HG02798 (cell line): ENCODE data around the gene TOMM70.
A peak's percentile ranks its signal among the peaks of the same experiment; 100 is the strongest.

Experiments used
- ATAC-seq: cut with Tn5 transposase; IDR thresholded peaks from one replicate; pipeline ENCODE4 v1.9.1; 2021; ENCODE audit warnings: mild to moderate bottlenecking; ENCODE audit not compliant: unreplicated experiment, poor library complexity

TOMM70 gene

DNA sequence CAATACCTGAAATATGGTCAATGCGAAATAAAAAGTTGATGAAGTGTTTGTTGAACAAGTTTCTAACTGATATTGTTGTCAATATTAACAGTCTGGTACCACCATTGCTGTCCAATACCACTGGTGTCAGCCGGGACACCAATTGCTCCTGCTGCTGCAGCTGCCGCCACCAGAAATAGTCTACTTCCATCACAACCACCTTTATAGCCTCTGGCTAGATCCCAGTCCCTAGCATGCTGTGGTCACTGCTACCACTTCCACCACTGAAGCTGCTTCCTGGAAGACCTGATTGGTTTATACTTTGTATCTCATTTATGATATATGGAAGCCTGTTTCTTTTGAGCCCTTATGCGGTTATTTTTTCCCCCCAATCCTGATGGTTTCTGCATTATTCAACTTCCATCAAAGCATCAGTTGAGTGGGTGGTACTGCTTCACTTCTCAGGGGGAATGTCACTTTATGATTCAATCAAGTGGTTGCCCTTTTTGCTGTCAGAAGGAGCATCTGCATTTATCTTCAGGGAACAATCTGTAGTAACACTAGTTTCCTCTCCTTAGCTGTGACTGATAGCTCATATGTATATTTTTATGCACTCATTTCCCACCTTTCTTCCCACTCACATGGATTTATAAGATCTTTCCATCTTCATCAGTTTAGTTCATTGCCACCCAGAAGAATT is 12.2 kb upstream of the TOMM70 start:
- no peak for ATAC-seq

DNA sequence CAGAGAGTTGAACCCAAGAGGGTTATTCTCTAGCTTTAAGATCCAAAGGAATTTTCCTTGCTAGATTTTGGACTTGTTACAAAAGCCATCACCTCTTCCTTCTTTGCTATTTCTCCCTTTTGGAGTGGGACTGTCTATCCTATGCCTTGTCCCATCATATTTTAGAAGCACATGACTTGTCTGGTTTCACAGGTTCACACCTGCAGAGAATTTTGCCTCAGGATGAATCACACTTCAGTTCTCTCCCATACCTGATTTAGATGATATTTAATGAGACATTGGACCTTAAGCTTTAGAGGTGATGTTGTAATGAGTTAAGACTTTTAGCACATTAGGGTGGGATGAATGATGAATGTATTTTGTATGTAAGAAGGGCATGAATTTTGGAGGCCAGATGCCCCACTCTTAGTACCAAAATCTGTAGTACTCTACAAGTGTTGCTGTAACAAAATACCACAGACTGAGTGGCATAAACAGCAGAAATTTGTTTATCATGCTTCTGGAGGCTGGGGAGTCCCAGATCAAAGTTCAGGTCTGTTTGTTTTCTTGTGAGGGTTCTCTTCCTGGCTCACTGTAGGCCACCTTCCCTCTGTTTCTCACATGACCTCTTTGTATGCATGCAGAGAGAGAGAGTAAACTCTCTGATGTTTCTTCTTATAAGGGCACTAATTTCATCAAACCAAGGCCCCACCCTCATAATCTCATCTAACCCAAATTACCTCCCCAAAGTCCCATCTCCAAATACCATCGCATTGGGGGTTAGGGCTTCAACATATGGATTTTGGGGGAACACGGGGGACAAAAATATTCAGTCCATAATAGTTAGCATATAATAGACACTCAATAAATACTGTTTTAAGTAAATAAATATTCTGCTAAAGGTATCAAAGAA is 10.4 kb upstream of the TOMM70 start:
- no peak for ATAC-seq

DNA sequence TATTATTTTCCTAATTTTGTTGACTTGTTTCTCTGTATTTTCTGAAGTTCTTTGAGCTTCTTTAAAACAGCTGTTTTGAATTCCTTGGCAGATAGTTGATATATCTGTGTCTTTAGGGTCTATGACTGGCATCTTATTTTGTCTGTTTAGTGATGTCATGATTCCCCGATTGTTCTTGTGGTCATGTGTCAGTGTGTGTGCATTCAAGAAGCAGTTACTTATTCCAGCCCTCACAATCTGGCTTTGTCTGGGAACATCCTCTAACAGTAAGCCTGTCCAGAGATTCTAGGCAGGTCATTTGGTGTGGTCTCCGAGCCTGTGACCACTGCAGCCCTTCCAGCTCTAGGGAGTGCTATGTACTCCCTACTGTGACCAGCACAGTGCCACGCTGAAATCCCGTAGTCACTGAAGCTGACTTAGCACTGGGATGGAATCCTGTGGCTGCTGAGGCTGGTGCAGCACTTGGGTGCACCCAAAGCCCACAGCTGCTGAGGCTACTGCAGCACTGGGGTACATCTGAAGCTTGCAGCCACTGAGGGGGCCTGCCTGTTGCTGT is 7.2 kb upstream of the TOMM70 start:
- no peak for ATAC-seq

DNA sequence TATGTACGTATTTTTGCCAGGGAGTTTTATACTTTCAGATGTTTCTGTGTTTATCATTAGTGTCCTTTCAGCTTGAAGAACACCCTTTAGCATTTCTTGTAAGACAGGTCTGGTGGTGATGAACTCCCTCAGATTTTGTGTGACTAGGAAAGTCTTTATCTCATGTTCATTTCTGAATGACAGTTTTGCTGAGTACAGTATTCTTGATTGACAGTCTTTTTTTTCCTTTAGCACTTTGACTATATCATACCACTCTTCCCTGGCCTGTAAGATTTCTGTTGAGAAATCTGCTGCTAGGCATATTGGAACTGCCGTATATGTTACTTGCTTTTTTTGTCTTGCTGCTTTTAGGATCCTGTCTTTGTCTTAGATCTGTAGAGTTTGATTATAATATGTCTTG is 6.3 kb upstream of the TOMM70 start:
- no peak for ATAC-seq

DNA sequence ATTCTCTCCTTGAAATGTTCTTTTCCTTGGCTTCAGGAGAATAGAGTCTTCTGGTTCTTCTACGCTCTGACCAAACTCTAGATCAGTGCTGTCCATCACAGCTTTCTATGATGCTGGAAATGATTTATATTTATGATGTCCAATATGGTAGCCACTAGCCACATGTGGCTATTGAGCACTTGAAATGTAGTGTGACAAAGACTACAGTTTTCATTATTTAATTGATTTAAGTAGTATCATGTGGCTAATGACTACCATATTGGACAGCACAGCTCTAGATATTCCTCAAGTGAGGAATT is 3.3 kb upstream of the TOMM70 start:
- no peak for ATAC-seq

DNA sequence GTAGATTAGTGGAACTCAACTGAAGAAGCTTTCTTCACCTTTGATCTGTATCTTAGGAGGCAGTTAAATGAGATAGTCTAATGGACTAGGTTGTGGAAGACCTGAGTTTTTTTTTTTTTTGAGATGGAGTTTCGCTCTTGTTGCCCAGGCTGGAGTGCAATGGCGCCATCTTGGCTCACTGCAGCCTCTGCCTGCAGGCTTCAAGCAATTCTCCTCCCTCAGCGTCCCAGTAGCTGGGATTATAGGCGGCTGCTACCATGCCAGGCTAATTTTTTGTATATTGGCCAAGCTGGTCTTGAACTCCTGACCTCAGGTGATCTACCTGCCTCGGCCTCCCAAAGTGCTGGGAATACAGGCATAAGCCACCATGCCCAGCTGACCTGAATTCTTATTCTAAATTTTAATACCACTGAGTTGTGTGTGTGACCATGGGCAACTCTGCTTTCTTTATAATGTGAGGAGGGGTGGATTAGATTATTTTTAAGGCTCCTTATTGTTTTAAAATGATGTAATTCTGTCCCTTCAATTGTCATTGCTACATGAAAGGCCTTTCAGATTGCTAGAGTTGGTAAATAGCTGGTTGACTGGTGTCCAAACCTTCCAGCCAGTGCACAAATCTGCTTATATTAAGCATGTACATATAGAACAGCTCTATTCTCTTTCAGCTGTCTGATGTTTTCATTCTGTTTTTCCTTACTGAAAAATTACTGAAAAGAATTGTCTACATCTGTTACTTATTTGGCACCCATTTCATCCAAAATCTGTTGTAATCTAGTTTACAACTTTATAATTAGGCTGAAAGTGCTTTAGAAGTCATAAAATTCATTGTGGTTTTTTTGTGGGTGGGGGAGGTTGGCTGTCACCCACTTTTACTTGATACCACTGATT is 2.7 kb upstream of the TOMM70 start:
- no peak for ATAC-seq

DNA sequence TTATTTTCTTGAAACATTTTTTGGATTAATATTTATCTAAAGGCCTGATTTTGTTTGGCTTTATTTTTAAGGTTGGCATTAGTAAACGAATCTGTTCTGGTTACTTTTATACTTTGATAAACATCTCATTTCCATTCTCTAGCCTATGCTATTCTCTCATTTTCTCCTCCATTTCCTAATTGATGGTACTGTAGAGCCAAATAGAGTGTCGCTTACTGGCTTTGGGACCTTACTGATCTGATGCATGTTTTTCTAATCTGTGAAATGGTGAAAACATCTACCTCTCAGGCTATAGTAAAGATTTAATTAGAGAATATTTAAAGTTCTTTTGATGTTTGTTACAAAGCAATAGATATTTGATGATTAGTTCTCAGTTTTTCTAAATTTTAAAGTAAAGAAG is 2.0 kb upstream of the TOMM70 start:
- ATAC-seq: no peak

DNA sequence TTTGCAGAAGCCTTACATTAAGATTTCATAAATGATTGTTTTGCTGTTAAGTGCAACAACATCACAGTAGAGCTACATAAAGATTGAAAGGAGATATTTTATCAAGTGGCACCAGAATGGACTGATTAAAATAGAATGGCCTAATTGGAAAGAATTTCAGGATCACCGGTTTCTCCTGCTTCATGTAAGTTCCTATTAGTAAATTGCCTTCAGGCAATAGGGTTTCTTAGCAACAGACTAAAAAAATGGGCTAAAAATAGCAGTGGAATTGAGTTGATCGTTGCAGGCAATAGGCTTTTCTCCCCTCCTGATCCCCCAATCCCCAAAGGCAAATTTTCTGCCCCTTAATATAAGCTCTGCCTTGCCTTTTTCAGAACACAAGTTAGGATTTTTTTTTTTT is 1.4 kb upstream of the TOMM70 start:
- ATAC-seq: no peak

DNA sequence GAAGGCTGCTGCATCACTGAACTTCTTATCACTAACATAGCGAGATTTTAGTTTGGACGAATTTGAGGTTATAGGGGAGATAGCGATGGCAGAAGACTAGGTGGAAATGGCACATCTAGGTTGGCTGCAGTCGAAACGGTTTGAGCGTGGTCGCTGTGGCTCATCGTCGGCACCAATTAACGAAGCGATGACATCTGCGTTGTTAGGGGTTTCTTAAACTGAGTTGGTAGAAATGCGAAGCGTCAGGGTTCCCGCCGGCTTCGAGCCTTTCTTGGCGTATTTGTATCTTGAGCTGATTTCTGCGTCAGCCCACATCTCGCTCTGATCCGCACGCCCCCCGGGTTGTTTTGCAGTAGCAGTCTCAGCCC is 769 bp upstream of the TOMM70 start:
- ATAC-seq: peak; percentile 12

DNA sequence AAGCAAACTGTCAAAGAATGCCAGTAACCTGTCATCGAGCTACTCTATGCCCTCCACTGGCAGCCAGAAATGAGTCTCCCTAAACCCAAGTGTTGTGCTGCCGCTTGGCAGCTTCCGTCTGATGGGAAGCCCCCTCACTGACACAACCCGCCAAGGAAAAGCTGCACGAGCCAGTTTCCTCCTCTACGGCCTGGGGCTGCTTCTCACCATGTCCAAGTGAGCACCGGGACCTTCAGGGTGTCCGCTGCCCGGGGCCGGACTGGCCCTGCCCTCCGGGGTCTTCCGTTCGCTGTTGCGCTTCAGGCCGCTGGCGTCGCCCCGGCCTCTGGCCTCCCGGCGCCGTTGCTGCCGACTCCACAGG is 490 bp downstream of the TOMM70 start:
- peak; percentile 14 for ATAC-seq

DNA sequence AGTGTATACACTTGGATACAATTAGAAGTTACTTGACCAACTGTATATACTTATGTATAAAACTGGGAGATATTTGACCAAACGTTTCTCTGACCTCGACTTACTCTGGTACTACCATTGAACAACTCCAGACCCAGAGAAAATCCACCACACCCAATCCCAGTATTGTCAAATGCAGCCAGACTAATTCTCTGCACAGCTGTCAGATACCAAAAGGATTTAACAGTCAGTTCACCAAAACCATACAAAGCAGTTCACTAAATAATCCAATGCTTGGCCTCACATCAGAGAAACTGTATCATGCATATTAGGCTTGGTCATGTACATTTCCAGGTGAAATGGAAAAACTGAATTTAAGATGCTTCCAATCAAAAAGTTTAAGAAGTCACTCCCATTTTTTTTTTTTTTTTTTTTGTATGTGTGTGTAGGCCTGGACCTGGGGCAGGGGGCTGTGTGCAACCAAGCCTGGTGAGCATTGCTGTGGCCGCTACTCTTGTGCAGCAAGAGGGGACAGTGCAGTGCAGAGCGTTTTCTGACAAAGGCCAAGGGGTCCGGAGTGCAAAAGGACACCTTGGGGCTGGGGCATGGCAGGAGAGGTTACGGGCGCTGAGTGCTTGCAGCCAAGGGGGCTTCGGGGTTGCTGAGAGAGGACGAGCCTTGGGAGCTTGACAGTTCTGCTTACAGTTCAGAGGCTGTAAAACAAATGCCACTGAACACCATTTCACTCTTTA is 1.4 kb downstream of the TOMM70 start:
- ATAC-seq: no peak

DNA sequence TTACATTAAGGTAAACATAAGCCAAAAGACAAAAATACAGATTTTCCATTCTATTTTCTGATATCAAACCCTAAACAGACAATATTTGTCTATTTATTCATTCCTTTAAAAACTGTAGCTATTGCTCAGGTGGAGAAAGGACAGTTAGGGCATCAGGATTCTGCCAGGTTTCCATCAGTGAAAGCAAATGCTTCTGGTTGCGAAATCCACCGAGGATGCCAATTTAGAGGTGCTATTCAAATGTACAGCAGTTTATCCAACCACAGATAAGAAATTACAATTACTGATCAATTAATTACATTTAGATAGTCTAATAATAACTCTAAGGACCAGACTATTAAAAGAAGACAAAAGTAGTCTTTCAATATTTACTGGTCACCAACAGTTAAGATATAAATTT is 3.9 kb downstream of the TOMM70 start:
- ATAC-seq: no peak

DNA sequence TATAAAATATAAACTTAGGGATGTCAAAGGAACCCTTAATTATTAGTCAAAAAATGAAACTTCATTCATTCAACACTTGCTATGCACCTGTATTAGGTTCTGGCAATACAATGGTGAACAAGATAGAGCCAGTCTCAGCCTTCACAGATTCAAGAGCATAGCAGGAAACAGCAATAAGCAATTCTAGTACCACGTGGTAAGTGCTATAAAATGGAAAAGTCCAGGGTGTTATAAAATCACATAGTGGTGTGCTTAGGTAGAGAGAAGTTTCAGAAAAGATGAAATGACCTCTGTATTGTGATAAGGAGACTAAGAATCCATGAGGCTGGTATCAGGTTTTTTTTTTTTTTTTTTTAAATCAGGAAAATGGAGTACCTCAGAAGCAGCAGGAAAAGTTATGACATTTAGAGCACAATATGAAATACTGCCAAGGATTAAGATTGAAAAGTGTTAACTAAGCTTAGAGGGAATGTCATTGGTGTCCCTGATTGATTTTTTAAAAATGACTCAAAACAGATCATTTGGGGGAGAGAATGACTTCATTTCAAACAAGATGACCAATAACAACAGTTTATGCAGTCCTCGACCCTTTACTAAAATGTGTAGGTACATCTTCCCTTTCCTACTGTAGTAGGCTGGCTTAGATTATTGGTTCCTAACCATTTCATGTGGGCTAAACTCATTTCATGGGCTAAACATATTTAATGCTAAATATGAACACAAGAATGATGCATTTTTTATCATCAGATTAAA is 5.0 kb downstream of the TOMM70 start:
- ATAC-seq: no peak

DNA sequence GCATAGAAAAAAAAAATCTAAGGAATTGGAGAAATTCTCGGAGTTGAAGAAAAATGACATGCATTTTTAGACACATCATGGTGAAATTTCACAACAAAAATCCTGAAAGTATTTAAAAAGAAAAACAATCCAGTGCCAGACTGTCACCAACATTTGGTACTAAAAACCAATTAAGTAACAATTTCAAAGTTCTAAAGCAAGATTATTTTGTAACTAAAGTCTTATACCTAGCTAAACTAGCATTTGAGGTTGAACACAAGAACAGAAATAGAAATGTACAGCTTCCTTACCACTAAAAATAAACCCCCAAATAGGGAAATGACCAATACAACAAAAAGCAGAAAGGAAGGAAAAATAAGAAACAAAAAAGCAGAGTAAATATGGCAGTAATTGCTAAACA is 11.9 kb downstream of the TOMM70 start:
- ATAC-seq: no peak

DNA sequence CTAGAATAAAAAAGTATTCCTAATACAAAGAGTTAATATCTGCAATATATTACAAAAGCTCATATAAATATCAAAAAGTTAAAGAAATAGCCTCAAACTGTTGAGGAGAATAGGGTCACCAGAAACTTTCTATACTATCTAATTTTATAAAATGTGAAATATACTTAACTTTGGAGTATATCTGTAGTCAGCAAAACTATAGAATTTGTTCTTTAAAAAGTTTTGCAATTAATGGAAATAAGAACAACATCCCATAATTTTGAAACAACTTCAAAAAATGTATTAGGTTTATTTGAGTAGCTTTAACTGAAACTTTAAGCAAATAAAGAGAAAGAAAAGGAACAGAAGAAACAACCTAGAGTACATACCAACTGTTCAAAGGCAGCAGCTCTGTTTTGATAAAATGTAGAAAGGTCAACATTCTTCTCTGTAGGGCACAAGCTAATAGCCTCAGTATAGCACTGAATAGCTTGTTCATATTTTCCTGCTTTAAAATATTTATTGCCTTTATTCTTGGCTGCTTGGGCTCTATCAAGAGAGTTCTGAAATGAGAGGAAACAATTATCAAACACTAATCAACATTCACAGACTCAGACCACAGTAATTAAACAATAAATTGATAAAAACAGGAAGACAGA is 14.3 kb downstream of the TOMM70 start:
- ATAC-seq: no peak

DNA sequence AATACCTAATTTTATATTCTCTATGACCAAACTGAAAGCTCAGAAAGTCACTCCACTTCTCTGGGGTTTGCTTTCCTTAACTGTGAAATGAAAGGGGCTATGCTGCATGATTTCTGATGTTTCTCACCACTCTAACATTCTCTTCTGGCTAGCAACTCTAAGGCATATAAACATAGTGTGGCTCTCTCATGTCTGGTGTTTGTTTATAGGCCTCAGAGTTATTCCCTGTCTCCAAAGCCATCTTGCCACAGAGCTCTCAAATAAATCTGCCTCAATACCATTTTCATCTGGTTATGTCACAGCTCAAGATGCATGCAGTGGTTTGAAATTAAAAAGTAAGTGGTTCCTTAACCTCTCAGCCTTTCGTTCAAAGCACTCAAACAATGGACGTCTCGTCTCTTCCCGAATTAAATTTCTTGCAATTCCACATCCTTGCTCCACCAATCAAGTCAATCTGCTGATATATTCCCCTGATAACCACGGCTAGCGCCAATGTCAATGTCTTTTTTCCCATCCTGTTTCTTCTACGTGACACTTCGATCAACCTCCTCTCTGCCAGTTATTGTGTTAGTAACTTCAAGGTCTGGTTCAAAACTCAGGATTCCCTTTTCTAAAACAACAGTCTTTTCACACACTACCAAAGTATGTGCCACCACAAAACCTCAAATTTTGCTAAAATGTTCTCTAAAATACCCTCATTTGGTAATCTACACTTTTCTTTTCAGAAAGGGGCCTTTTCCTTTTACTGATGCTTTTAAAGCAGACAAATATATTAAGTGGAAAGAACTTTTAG is 16.0 kb downstream of the TOMM70 start:
- no peak for ATAC-seq

DNA sequence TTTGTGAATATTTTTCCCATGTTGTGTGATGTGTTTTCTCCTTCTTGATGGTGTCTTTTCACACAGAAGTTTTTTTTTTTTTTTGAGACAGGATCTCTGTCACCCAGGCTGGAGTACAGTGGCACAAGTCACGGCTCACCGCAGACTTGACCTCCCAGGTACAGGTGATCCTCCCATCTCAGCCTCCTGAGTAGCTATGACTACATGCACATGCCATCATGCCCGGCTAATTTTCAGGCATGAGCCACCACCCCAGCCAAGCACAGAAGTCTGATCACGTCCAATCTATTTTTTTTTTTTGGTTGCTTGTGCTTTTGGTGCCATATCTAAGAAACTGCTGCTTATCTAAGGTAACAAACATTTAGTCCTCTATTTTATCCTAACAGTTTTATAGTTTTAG is 24.6 kb downstream of the TOMM70 start:
- no peak for ATAC-seq

DNA sequence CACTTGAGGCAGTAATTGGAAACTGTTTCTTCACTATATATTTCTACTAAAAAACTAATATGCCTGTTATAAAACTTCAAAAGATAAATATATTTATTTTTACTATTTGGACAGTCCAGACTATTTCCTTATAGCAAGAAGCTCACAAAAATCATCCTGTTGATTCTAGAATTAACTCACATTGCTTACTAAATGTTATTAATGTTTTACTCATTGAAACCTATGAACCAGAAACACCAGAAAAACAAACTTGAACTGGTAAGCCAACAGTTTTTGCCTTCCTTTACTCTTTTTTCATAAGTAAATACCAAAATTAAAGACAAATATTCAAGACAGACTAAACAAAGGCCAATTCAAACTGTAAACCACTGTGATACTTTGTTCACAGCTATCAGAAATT is 26.4 kb downstream of the TOMM70 start:
- no peak for ATAC-seq
